ENCODE results near the gene HNRNPC.

DNA sequence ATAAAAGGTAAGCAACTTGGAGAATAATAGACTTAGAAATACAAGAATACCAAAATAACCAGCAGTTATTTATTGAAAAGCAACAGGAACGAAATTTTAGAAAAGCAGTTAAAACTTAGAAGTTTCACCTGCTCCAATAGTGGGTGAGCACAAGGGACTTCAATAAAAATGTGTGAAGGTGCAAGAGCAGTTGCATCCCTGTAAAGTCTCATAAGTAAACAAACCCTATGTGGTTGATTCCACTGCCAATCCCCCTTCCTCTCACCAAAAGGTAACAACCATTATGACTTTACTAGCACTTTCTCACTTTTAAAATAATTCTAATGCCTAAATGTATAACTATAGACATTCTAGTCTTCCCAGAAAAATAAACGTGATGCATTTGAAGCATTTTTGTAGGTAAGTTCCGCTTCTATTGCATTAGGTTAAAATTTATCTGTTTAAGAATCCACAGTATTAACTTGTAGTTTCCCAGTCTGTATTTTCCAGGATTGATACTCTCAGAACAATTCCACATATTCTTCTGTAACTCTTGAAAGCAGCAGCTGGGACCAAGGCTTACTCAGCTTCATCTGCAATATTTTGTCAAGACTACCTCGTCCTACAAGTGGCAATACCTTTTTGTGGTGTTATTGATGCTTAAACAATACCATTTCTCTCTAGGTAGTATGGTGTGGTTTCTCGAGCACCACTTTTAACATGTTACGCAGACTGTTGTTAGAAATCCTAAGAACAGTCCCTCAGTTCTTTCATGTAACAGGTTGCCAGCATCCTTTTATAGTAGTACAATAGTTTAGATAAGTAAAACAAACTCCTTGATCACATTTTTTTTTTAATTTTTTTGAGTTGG lies 32.1 kb downstream of the HNRNPC start:
- TF ChIP-seq NR2F1 (conservative IDR thresholded peaks at IDR 0.05) = no peak
- TF ChIP-seq, protein P1, sequence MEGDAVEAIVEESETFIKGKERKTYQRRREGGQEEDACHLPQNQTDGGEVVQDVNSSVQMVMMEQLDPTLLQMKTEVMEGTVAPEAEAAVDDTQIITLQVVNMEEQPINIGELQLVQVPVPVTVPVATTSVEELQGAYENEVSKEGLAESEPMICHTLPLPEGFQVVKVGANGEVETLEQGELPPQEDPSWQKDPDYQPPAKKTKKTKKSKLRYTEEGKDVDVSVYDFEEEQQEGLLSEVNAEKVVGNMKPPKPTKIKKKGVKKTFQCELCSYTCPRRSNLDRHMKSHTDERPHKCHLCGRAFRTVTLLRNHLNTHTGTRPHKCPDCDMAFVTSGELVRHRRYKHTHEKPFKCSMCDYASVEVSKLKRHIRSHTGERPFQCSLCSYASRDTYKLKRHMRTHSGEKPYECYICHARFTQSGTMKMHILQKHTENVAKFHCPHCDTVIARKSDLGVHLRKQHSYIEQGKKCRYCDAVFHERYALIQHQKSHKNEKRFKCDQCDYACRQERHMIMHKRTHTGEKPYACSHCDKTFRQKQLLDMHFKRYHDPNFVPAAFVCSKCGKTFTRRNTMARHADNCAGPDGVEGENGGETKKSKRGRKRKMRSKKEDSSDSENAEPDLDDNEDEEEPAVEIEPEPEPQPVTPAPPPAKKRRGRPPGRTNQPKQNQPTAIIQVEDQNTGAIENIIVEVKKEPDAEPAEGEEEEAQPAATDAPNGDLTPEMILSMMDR (IDR thresholded peaks at IDR 0.05 in 2 of 3, conservative IDR thresholded peaks at IDR 0.05 in 1 of 3; ENCODE audit: control insufficient read depth in 2 of 3, extremely low read depth in 1 of 3, insufficient read depth in 1 of 3, low read depth in 3 of 3, low read length in 3 of 3) = no peak
- no peak for TF ChIP-seq TAF1 (IDR thresholded peaks at IDR 0.05; ENCODE audit: borderline replicate concordance, low read depth, low read length)
- TF ChIP-seq NRF1 (conservative IDR thresholded peaks at IDR 0.05; ENCODE audit: low read depth, low read length) = no peak

Data from GM12878 (cell line).